ENCODE results near the gene RFTN1.
"Not testable (repeated sequence)": the region's sequence is repeated elsewhere in the genome, so short reads cannot be mapped to it uniquely, and the experiment has no call there.

Gene RFTN1

GRCh38 chr3:16500093-16500492 is 13.4 kb downstream of the RFTN1 start:
- Histone ChIP-seq H3K27me3 (ENCODE audit: control insufficient read depth, insufficient read depth, low read length) (no peaks in the 10 kb centered on the region), H3K36me3 (ENCODE audit: control insufficient read depth, insufficient read depth, low read length) (no peaks in the 10 kb centered on the region), H3K9ac (ENCODE audit: low read length) (no peak overlapping the region), H3K4me1 (ENCODE audit: control insufficient read depth, insufficient read depth, low read length) (no peaks in the 10 kb centered on the region), H3K27ac (ENCODE audit: low read depth, low read length) (no peak overlapping the region), H3K4me3 (ENCODE audit: low read length) (no peak overlapping the region)

- no peak overlapping the region for H3K9ac ChIP-seq (ENCODE audit: low read length)
- no peak overlapping the region for H3K4me3 ChIP-seq (ENCODE audit: low read length)
- H3K36me3 ChIP-seq (ENCODE audit: control insufficient read depth, insufficient read depth, low read length): no peaks in the 10 kb centered on the region
- H3K27me3 ChIP-seq (ENCODE audit: control insufficient read depth, insufficient read depth, low read length): no peaks in the 10 kb centered on the region
- H3K27ac ChIP-seq (ENCODE audit: low read depth, low read length): no peak overlapping the region
- H3K4me1 ChIP-seq (ENCODE audit: control insufficient read depth, insufficient read depth, low read length): no peaks in the 10 kb centered on the region
Measured at GRCh38 chr3:16499351-16499750, 14.1 kb downstream of the RFTN1 start.

GRCh38 chr3:16498130-16498890 is 15.2 kb downstream of the RFTN1 start:
- H3K4me1 ChIP-seq (ENCODE audit: control insufficient read depth, insufficient read depth, low read length): no peaks in the 10 kb centered on the region
- H3K9ac ChIP-seq (ENCODE audit: low read length): no peak overlapping the region

GRCh38 chr3:16496408-16497222 is 16.9 kb downstream of the RFTN1 start:
- Histone ChIP-seq H3K9ac (ENCODE audit: low read length) (no peak overlapping the region), H3K27me3 (ENCODE audit: control insufficient read depth, insufficient read depth, low read length) (no peaks in the 10 kb centered on the region), H3K36me3 (ENCODE audit: control insufficient read depth, insufficient read depth, low read length) (no peaks in the 10 kb centered on the region), H3K4me1 (ENCODE audit: control insufficient read depth, insufficient read depth, low read length) (no peaks in the 10 kb centered on the region), H3K27ac (ENCODE audit: low read depth, low read length) (no peak overlapping the region), H3K4me3 (ENCODE audit: low read length) (no peak overlapping the region)

More at GRCh38 chr3:16498130-16498890, 15.2 kb downstream of the RFTN1 start:
- no peaks in the 10 kb centered on the region for H3K36me3 ChIP-seq (ENCODE audit: control insufficient read depth, insufficient read depth, low read length)
- H3K27me3 ChIP-seq (ENCODE audit: control insufficient read depth, insufficient read depth, low read length): no peaks in the 10 kb centered on the region
- no peak overlapping the region for H3K27ac ChIP-seq (ENCODE audit: low read depth, low read length)
- no peak overlapping the region for H3K4me3 ChIP-seq (ENCODE audit: low read length)

- H3K27ac ChIP-seq (ENCODE audit: low read depth, low read length): no peak overlapping the region
Measured at GRCh38 chr3:16496008-16496407, 17.5 kb downstream of the RFTN1 start.

GRCh38 chr3:16494814-16495431 is 18.6 kb downstream of the RFTN1 start:
- no peaks in the 10 kb centered on the region for H3K36me3 ChIP-seq (ENCODE audit: control insufficient read depth, insufficient read depth, low read length)
- no peak overlapping the region for H3K4me3 ChIP-seq (ENCODE audit: low read length)
- no peak overlapping the region for H3K27ac ChIP-seq (ENCODE audit: low read depth, low read length)
- no peaks in the 10 kb centered on the region for H3K4me1 ChIP-seq (ENCODE audit: control insufficient read depth, insufficient read depth, low read length)
- H3K27me3 ChIP-seq (ENCODE audit: control insufficient read depth, insufficient read depth, low read length): no peaks in the 10 kb centered on the region
- no peak overlapping the region for H3K9ac ChIP-seq (ENCODE audit: low read length)

More at GRCh38 chr3:16496008-16496407, 17.5 kb downstream of the RFTN1 start:
- H3K27me3 ChIP-seq (ENCODE audit: control insufficient read depth, insufficient read depth, low read length): no peaks in the 10 kb centered on the region
- H3K4me3 ChIP-seq (ENCODE audit: low read length): no peak overlapping the region
- H3K9ac ChIP-seq (ENCODE audit: low read length): no peak overlapping the region
- H3K36me3 ChIP-seq (ENCODE audit: control insufficient read depth, insufficient read depth, low read length): no peaks in the 10 kb centered on the region
- no peaks in the 10 kb centered on the region for H3K4me1 ChIP-seq (ENCODE audit: control insufficient read depth, insufficient read depth, low read length)

GRCh38 chr3:16494094-16494493 is 19.4 kb downstream of the RFTN1 start:
- no peak overlapping the region for H3K9ac ChIP-seq (ENCODE audit: low read length)
- H3K4me3 ChIP-seq (ENCODE audit: low read length): no peak overlapping the region
- no peaks in the 10 kb centered on the region for H3K36me3 ChIP-seq (ENCODE audit: control insufficient read depth, insufficient read depth, low read length)
- no peak overlapping the region for H3K27ac ChIP-seq (ENCODE audit: low read depth, low read length)
- no peaks in the 10 kb centered on the region for H3K27me3 ChIP-seq (ENCODE audit: control insufficient read depth, insufficient read depth, low read length)
- H3K4me1 ChIP-seq (ENCODE audit: control insufficient read depth, insufficient read depth, low read length): no peaks in the 10 kb centered on the region

GRCh38 chr3:16490062-16490619 is 23.4 kb downstream of the RFTN1 start:
- no peak overlapping the region for H3K4me3 ChIP-seq (ENCODE audit: low read length)

GRCh38 chr3:16489326-16490061 is 24.0 kb downstream of the RFTN1 start:
- H3K36me3 ChIP-seq (ENCODE audit: control insufficient read depth, insufficient read depth, low read length); H3K27ac ChIP-seq (ENCODE audit: low read depth, low read length): not testable (repeated sequence)

More at GRCh38 chr3:16490062-16490619, 23.4 kb downstream of the RFTN1 start:
- H3K36me3 ChIP-seq (ENCODE audit: control insufficient read depth, insufficient read depth, low read length): no peaks in the 10 kb centered on the region
- H3K4me1 ChIP-seq (ENCODE audit: control insufficient read depth, insufficient read depth, low read length): no peaks in the 10 kb centered on the region
- no peaks in the 10 kb centered on the region for H3K27me3 ChIP-seq (ENCODE audit: control insufficient read depth, insufficient read depth, low read length)
- no peak overlapping the region for H3K9ac ChIP-seq (ENCODE audit: low read length)
- no peak overlapping the region for H3K27ac ChIP-seq (ENCODE audit: low read depth, low read length)

GRCh38 chr3:16488637-16489036 is 24.9 kb downstream of the RFTN1 start:
- H3K36me3 ChIP-seq (ENCODE audit: control insufficient read depth, insufficient read depth, low read length): no peaks in the 10 kb centered on the region
- peaks cover 3% of the 10 kb centered on the region for H3K4me1 ChIP-seq (ENCODE audit: control insufficient read depth, insufficient read depth, low read length)
- H3K27me3 ChIP-seq (ENCODE audit: control insufficient read depth, insufficient read depth, low read length): no peaks in the 10 kb centered on the region
- H3K4me3 ChIP-seq (ENCODE audit: low read length): no peak overlapping the region
- no peak overlapping the region for H3K27ac ChIP-seq (ENCODE audit: low read depth, low read length)
- no peak overlapping the region for H3K9ac ChIP-seq (ENCODE audit: low read length)

More at GRCh38 chr3:16489326-16490061, 24.0 kb downstream of the RFTN1 start:
- H3K4me1 ChIP-seq (ENCODE audit: control insufficient read depth, insufficient read depth, low read length); H3K4me3 ChIP-seq (ENCODE audit: low read length); H3K27me3 ChIP-seq (ENCODE audit: control insufficient read depth, insufficient read depth, low read length); H3K9ac ChIP-seq (ENCODE audit: low read length): not testable (repeated sequence)

GRCh38 chr3:16487511-16488175 is 25.9 kb downstream of the RFTN1 start:
- Histone ChIP-seq H3K9ac (ENCODE audit: low read length) (no peak overlapping the region), H3K27me3 (ENCODE audit: control insufficient read depth, insufficient read depth, low read length) (no peaks in the 10 kb centered on the region), H3K36me3 (ENCODE audit: control insufficient read depth, insufficient read depth, low read length) (no peaks in the 10 kb centered on the region), H3K4me3 (ENCODE audit: low read length) (no peak overlapping the region), H3K4me1 (ENCODE audit: control insufficient read depth, insufficient read depth, low read length) (peaks cover 3% of the 10 kb centered on the region), H3K27ac (ENCODE audit: low read depth, low read length) (no peak overlapping the region)

All from rectal smooth muscle tissue (tissue), 1 donor.